ENCODE measurements around the gene RAB3D. TPM values are rescaled to one million over a fixed set of nuclear protein-coding genes. Genes with fewer than 3 reads are reported as not detected.

The RAB3D gene
- total RNA-seq, 1 experiment from 2014 or later, result 28.9 TPM

GRCh38 chr19:11337080-11337479, 2.4 kb downstream of the RAB3D start:
- H4K20me1 ChIP-seq (ENCODE audit: insufficient read depth), result no peaks in the 10 kb centered on the region

More at GRCh38 chr19:11337080-11337479, 2.4 kb downstream of the RAB3D start:
- Histone ChIP-seq H3K4me2 (ENCODE audit: low read length) (no peak overlapping the region), H3K4me1 (ENCODE audit: control insufficient read depth in 1 of 2, insufficient read depth in 2 of 2, low read length in 2 of 2) (peaks cover 6 to 18% of the 10 kb centered on the region in 2 experiments), H3K27me3 (ENCODE audit: insufficient read depth, low read length) (no peaks in the 10 kb centered on the region), H3K9me2 (ENCODE audit: insufficient read depth) (no peaks in the 10 kb centered on the region), H3K9me3 (ENCODE audit: control insufficient read depth in 1 of 2, insufficient read depth in 1 of 2, low read depth in 1 of 2, low read length in 2 of 2) (peaks cover 0 to 5% of the 10 kb centered on the region in 2 experiments; a peak in 1 of 4 replicates), H3K9ac (ENCODE audit: low read length) (no peak overlapping the region), H3K4me3 (replicated peaks in 1 of 2; ENCODE audit: low read depth in 1 of 2, low read length in 2 of 2) (no peak overlapping the region), H3K27ac (ENCODE audit: low read depth, low read length) (no peak overlapping the region), H2AFZ (ENCODE audit: low read depth, low read length, poor library complexity, severe bottlenecking) (no peak overlapping the region), H3K79me2 (ENCODE audit: insufficient read depth, low read length) (no peaks in the 10 kb centered on the region), H3K36me3 (ENCODE audit: control insufficient read depth in 1 of 2, insufficient read depth in 2 of 2, low read length in 2 of 2) (peaks cover 15 to 16% of the 10 kb centered on the region in 2 experiments)
- ChIA-PET POLR2A (no interaction called here), RAD21 (ENCODE audit: low non-redundant PET in 1 of 2, low total read pairs in 2 of 2, uncharacterized antibody in 2 of 2, unreplicated experiment in 2 of 2) (interaction anchor here in 1 of 2 experiments (0.7 kb wide), 1 partner anchor 9 kb away, joined by 3 read pairs; the partner anchor contains the start of gene TMEM205), CTCF (interaction anchor here (1.2 kb wide), 1 partner anchor 43 kb away, joined by 3 read pairs; no protein-coding TSS in a partner anchor)
- intact Hi-C loops (cut with micrococcal nuclease), result no loop called here
- DNase-seq (ENCODE audit: low read depth, low spot score) (no peak), ATAC-seq (no peak)
- no peak for TF ChIP-seq ATF3 (IDR thresholded peaks at IDR 0.05)
- TF ChIP-seq REST (IDR thresholded peaks at IDR 0.05; ENCODE audit: low read depth), result no peak
- no peak for TF ChIP-seq TCF7L2 (IDR thresholded peaks at IDR 0.05; ENCODE audit: borderline replicate concordance, extremely low read depth, insufficient read depth, insufficient read length)
- TF ChIP-seq FOSL1 (IDR thresholded peaks at IDR 0.05; ENCODE audit: low read depth), result no peak
- TF ChIP-seq MAX (IDR thresholded peaks at IDR 0.05), result no peak
- no peak for TF ChIP-seq YY1 (IDR thresholded peaks at IDR 0.05; ENCODE audit: extremely low read depth, insufficient replicate concordance, low read depth, low read length)
- TF ChIP-seq ELF1 (IDR thresholded peaks at IDR 0.05; ENCODE audit: borderline replicate concordance, low read depth), result no peak
- no peak for TF ChIP-seq ZNF274 (IDR thresholded peaks at IDR 0.05; ENCODE audit: low read depth, low read length)
- no peak for TF ChIP-seq EGR1 (IDR thresholded peaks at IDR 0.05; ENCODE audit: low read depth)
- TF ChIP-seq CEBPB (IDR thresholded peaks at IDR 0.05; ENCODE audit: low read depth), result no peak
- no peak for TF ChIP-seq CBX3 (IDR thresholded peaks at IDR 0.05; ENCODE audit: low read depth)
- TF ChIP-seq ZBTB33 (IDR thresholded peaks at IDR 0.05; ENCODE audit: extremely low read depth, insufficient replicate concordance, low read length), result no peak
- TF ChIP-seq RAD21 (IDR thresholded peaks at IDR 0.05; ENCODE audit: low read depth), result no peak
- no peak for TF ChIP-seq JUND (IDR thresholded peaks at IDR 0.05)
- BruUV-seq (replicated peaks), result no TSS peak

All from HCT116 (cell line).